Fibroblast of villous mesenchyme (primary cell): ENCODE results near the gene RUSF1. TPM values are rescaled to one million over a fixed set of nuclear protein-coding genes. Genes with fewer than 3 reads are reported as not detected.
"Not testable (repeated sequence)": the region's sequence is repeated elsewhere in the genome, so short reads cannot be mapped to it uniquely, and the experiment has no call there.

Source experiments
- DNase-seq: peaks from one replicate; pipeline ENCODE4 v3.0.0-alpha.2; 2010; ENCODE audit warnings: low read depth
- H3K4me3 ChIP-seq: 2 replicates; pipeline ENCODE4 v1.5.1; 2011; ENCODE audit warnings: low read depth, mild to moderate bottlenecking, low read length
- CTCF ChIP-seq: IDR thresholded peaks from 2 replicates; pipeline ENCODE4 v1.5.1; 2012; ENCODE audit warnings: low read depth, mild to moderate bottlenecking, low read length; ENCODE audit not compliant: insufficient read depth
- total RNA-seq: library from RNA; depleted of rRNA; stranded (reverse); fragments of >200 nt; gene quantifications from 2 replicates; pipeline ENCODE4 v1.2.3, GENCODE V29; 2012

RUSF1 gene
- total RNA-seq = 52.2 and 56.7 TPM in 2 replicates

- H3K4me3 ChIP-seq = peak within 1 kb of the TSS; percentile 96
- DNase-seq = peak; percentile 94
- TF ChIP-seq CTCF = no peak
Observed at GRCh38 chr16:31507929-31508705, at the start of gene RUSF1. Gene RUSF1, minus strand, starts transcription at chr16:31508391. Its CDS starts 18 bp downstream, at chr16:31508373.

- DNase-seq = no peak
- H3K4me3 ChIP-seq = no peak overlapping the region
- TF ChIP-seq CTCF = no peak
Observed at GRCh38 chr16:31542763-31543162, 34.6 kb upstream of the RUSF1 start.

- not testable (repeated sequence) for H3K4me3 ChIP-seq, DNase-seq
Observed at GRCh38 chr16:31539762-31540161, 31.6 kb upstream of the RUSF1 start.

GRCh38 chr16:31538243-31538598 is 30.0 kb upstream of the RUSF1 start:
- not testable (repeated sequence) for H3K4me3 ChIP-seq, DNase-seq

- no peak for TF ChIP-seq CTCF
- peak overlapping the region; percentile 9 for H3K4me3 ChIP-seq
- DNase-seq = no peak
Observed at GRCh38 chr16:31537362-31538242, 29.4 kb upstream of the RUSF1 start.

GRCh38 chr16:31536804-31537361 is 28.7 kb upstream of the RUSF1 start:
- TF ChIP-seq CTCF = no peak
- DNase-seq = no peak
- no peak overlapping the region for H3K4me3 ChIP-seq

- TF ChIP-seq CTCF = no peak
- H3K4me3 ChIP-seq = no peak overlapping the region
- DNase-seq = no peak
Observed at GRCh38 chr16:31535737-31536136, 27.5 kb upstream of the RUSF1 start.
